ENCODE data around the gene ENTHD1. TPM values are rescaled to one million over a fixed set of nuclear protein-coding genes. Genes with fewer than 3 reads are reported as not detected.
"Not testable (repeated sequence)": the region's sequence is repeated elsewhere in the genome, so short reads cannot be mapped to it uniquely, and the experiment has no call there.

Gene ENTHD1
- total RNA-seq, 1 donor from 2014 or later = 4.9 TPM

- DNase-seq (ENCODE audit: low spot score); ATAC-seq: not testable (repeated sequence)
- intact Hi-C loops (cut with DNase I) = loop anchor here (5.0 kb wide), 1 partner anchor 187 kb away; no protein-coding TSS in a partner anchor
Observed at GRCh38 chr22:39869797-39870196, 23.8 kb downstream of the ENTHD1 start.

- ATAC-seq (no peak), DNase-seq (ENCODE audit: low spot score) (no peak)
- intact Hi-C loops (cut with DNase I) = loop anchor here (5.0 kb wide), 1 partner anchor 186 kb away; no protein-coding TSS in a partner anchor
Observed at GRCh38 chr22:39868741-39869140, 24.8 kb downstream of the ENTHD1 start.

- DNase-seq (ENCODE audit: low spot score) = no peak
- no peak for ATAC-seq
- intact Hi-C loops (cut with DNase I) = no loop called here
Observed at GRCh38 chr22:39859903-39860588, 33.5 kb downstream of the ENTHD1 start.

- DNase-seq (ENCODE audit: low spot score) (no peak), ATAC-seq (no peak)
- intact Hi-C loops (cut with DNase I) = no loop called here
Observed at GRCh38 chr22:39856588-39856987, 37.0 kb downstream of the ENTHD1 start.

- intact Hi-C loops (cut with DNase I) = no loop called here
Observed at GRCh38 chr22:39852799-39853198, 40.8 kb downstream of the ENTHD1 start.

GRCh38 chr22:39851606-39852315 is 41.8 kb downstream of the ENTHD1 start:
- DNase-seq (ENCODE audit: low spot score) = no peak
- intact Hi-C loops (cut with DNase I) = no loop called here
- no peak for ATAC-seq

More at GRCh38 chr22:39852799-39853198, 40.8 kb downstream of the ENTHD1 start:
- no peak for ATAC-seq
- no peak for DNase-seq (ENCODE audit: low spot score)

GRCh38 chr22:39847477-39847876 is 46.1 kb downstream of the ENTHD1 start:
- intact Hi-C loops (cut with DNase I) = no loop called here
- no peak for DNase-seq (ENCODE audit: low spot score)
- ATAC-seq = no peak

- intact Hi-C loops (cut with DNase I); DNase-seq (ENCODE audit: low spot score); ATAC-seq: not testable (repeated sequence)
Observed at GRCh38 chr22:39846539-39846938, 47.0 kb downstream of the ENTHD1 start.

- ATAC-seq (no peak), DNase-seq (ENCODE audit: low spot score) (no peak)
- intact Hi-C loops (cut with DNase I) = no loop called here
Observed at GRCh38 chr22:39845529-39845928, 48.0 kb downstream of the ENTHD1 start.

- intact Hi-C loops (cut with DNase I) = no loop called here
- no peak for ATAC-seq
- no peak for DNase-seq (ENCODE audit: low spot score)
Observed at GRCh38 chr22:39839917-39840510, 53.5 kb downstream of the ENTHD1 start.

- DNase-seq (ENCODE audit: low spot score) (no peak), ATAC-seq (no peak)
- intact Hi-C loops (cut with DNase I) = no loop called here
Observed at GRCh38 chr22:39839204-39839603, 54.4 kb downstream of the ENTHD1 start.

GRCh38 chr22:39833610-39834009 is 60.0 kb downstream of the ENTHD1 start:
- DNase-seq (ENCODE audit: low spot score) (no peak), ATAC-seq (no peak)
- intact Hi-C loops (cut with DNase I) = no loop called here

GRCh38 chr22:39833093-39833492 is 60.5 kb downstream of the ENTHD1 start:
- DNase-seq (ENCODE audit: low spot score) (no peak), ATAC-seq (no peak)
- intact Hi-C loops (cut with DNase I) = no loop called here

GRCh38 chr22:39832627-39833074 is 60.9 kb downstream of the ENTHD1 start:
- intact Hi-C loops (cut with DNase I) = no loop called here
- no peak for DNase-seq (ENCODE audit: low spot score)
- ATAC-seq = no peak

GRCh38 chr22:39825661-39826102 is 67.9 kb downstream of the ENTHD1 start:
- ATAC-seq = no peak
- intact Hi-C loops (cut with DNase I) = no loop called here
- DNase-seq (ENCODE audit: low spot score) = no peak

GRCh38 chr22:39821008-39821407 is 72.6 kb downstream of the ENTHD1 start:
- intact Hi-C loops (cut with DNase I) = no loop called here
- ATAC-seq (no peak), DNase-seq (ENCODE audit: low spot score) (no peak)

GRCh38 chr22:39820256-39820655 is 73.3 kb downstream of the ENTHD1 start:
- intact Hi-C loops (cut with DNase I) = no loop called here
- ATAC-seq (no peak), DNase-seq (ENCODE audit: low spot score) (no peak)

- intact Hi-C loops (cut with DNase I) = no loop called here
- ATAC-seq (no peak), DNase-seq (ENCODE audit: low spot score) (no peak)
Observed at GRCh38 chr22:39819429-39819828, 74.1 kb downstream of the ENTHD1 start.

GRCh38 chr22:39818094-39818493 is 75.5 kb downstream of the ENTHD1 start:
- DNase-seq (ENCODE audit: low spot score) (no peak), ATAC-seq (no peak)
- intact Hi-C loops (cut with DNase I) = no loop called here

- DNase-seq (ENCODE audit: low spot score) (no peak), ATAC-seq (peak; percentile 46)
- intact Hi-C loops (cut with DNase I) = no loop called here
Observed at GRCh38 chr22:39815932-39816331, 77.6 kb downstream of the ENTHD1 start.
